ENCODE measurements around the gene FREM2.

GRCh38 chr13:38690231-38690630, 3.4 kb downstream of the FREM2 start:
- TF ChIP-seq RFX5 (IDR thresholded peaks at IDR 0.05) = no peak
- TF ChIP-seq, protein P1, sequence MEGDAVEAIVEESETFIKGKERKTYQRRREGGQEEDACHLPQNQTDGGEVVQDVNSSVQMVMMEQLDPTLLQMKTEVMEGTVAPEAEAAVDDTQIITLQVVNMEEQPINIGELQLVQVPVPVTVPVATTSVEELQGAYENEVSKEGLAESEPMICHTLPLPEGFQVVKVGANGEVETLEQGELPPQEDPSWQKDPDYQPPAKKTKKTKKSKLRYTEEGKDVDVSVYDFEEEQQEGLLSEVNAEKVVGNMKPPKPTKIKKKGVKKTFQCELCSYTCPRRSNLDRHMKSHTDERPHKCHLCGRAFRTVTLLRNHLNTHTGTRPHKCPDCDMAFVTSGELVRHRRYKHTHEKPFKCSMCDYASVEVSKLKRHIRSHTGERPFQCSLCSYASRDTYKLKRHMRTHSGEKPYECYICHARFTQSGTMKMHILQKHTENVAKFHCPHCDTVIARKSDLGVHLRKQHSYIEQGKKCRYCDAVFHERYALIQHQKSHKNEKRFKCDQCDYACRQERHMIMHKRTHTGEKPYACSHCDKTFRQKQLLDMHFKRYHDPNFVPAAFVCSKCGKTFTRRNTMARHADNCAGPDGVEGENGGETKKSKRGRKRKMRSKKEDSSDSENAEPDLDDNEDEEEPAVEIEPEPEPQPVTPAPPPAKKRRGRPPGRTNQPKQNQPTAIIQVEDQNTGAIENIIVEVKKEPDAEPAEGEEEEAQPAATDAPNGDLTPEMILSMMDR (IDR thresholded peaks at IDR 0.05) = no peak
- TF ChIP-seq CHD2 (IDR thresholded peaks at IDR 0.05; ENCODE audit: low read length, partially characterized antibody) = no peak
- no peak for TF ChIP-seq REST (IDR thresholded peaks at IDR 0.05)
- no peak for TF ChIP-seq POLR2A (IDR thresholded peaks at IDR 0.05; ENCODE audit: low read length)
- no peak for TF ChIP-seq USF2 (IDR thresholded peaks at IDR 0.05)
- TF ChIP-seq BCL3 (IDR thresholded peaks at IDR 0.05) = no peak
- TF ChIP-seq HOXA7 (CRISPR knock-in tag; IDR thresholded peaks at IDR 0.05) = no peak
- no peak for TF ChIP-seq TP53 (CRISPR knock-in tag; IDR thresholded peaks at IDR 0.05)
- no peak for TF ChIP-seq RNF2 (IDR thresholded peaks at IDR 0.05; ENCODE audit: borderline replicate concordance, low read depth)
- no peak for TF ChIP-seq MAFK (IDR thresholded peaks at IDR 0.05; ENCODE audit: partially characterized antibody)
- TF ChIP-seq EP300 (IDR thresholded peaks at IDR 0.05) = no peak
- TF ChIP-seq RAD21 (conservative IDR thresholded peaks at IDR 0.05 in 1 of 2, IDR thresholded peaks at IDR 0.05 in 1 of 2) = no peak
